A549 (cell line): Measurements from ENCODE around the gene AFG1L. TPM values are rescaled to one million over a fixed set of nuclear protein-coding genes. Genes with fewer than 3 reads are reported as not detected.

Experiments
- ATAC-seq, 2 experiments: fragments of 200-7000 bp in 1 of 2; fragments of >200 bp in 1 of 2; cut with Nextera tagmentation in 1 of 2; cut with Tn5 transposase in 1 of 2; 3 replicates each; pipeline versions ENCODE4 v1.8.0 to v1.9.1; 2018 to 2020; ENCODE audit warnings: mild to moderate bottlenecking in 1 of 2, moderate library complexity in 1 of 2
- CTCF ChIA-PET: fragments of 300-600 bp; sonication (Branson Sonifier 250); formaldehyde crosslinking; extraction: SDS; loops from one replicate; lab custom pipeline; 2021; ENCODE audit warnings: antibody characterized with exemption, inconsistent platforms; lab: Yijun Ruan, JAX
- POLR2A ChIA-PET: fragments of 350-600 bp; formaldehyde crosslinking; extraction: SDS; loops from one replicate; lab custom pipeline; 2021; ENCODE audit warnings: antibody characterized with exemption, inconsistent platforms; lab: Yijun Ruan, JAX
- DNase-seq, 2 experiments: peaks; one replicate each; pipeline versions ENCODE4 v3.0.0 to v3.0.0-alpha.2; 2011 to 2016; ENCODE audit warnings: low read depth in 1 of 2, low spot score in 1 of 2
- FAIRE-seq: peaks from 2 replicates; lab custom pipeline; 2011; peaks lifted over from hg19 to GRCh38; lab: Jason Lieb, UNC
- H3K27ac ChIP-seq, 2 experiments: fragments of >200 bp; sonication (Bioruptor Twin); formaldehyde crosslinking; 3 replicates each; pipeline ENCODE4 v1.5.1; 2016 to 2017
- H3K4me1 ChIP-seq: fragments of >200 bp; sonication (Bioruptor Twin); formaldehyde crosslinking; 3 replicates; pipeline ENCODE4 v1.6.1; 2016
- H3K4me2 ChIP-seq: fragments of >200 bp; sonication (Bioruptor Twin); formaldehyde crosslinking; 3 replicates; pipeline ENCODE4 v1.6.1; 2016
- H3K4me3 ChIP-seq: fragments of >200 bp; sonication (Bioruptor Twin); formaldehyde crosslinking; 3 replicates; pipeline ENCODE4 v1.5.1; 2016
- H3K9me3 ChIP-seq: fragments of >200 bp; sonication (Bioruptor Twin); formaldehyde crosslinking; 3 replicates; pipeline ENCODE4 v1.6.1; 2016
- CHD4 ChIP-seq: fragments of 200-600 bp; sonication (generic); IDR thresholded peaks from 2 replicates; pipeline ENCODE4 v1.6.1; 2016; ENCODE audit warnings: antibody characterized with exemption, mild to moderate bottlenecking, borderline replicate concordance
- EHF ChIP-seq: fragments of 250-450 bp; sonication (Bioruptor Pico); IDR thresholded peaks from 2 replicates; pipeline ENCODE4 v1.5.0; 2020; ENCODE audit warnings: mild to moderate bottlenecking
- ELK1 ChIP-seq: fragments of 150-350 bp; IDR thresholded peaks from 2 replicates; pipeline ENCODE4 v1.6.1; 2014; ENCODE audit warnings: low read depth, mild to moderate bottlenecking, low read length
- EP300 ChIP-seq, 2 experiments: fragments of >200 bp; sonication (Bioruptor Twin); formaldehyde crosslinking; IDR thresholded peaks; 2 replicates in 1 of 2; 3 replicates in 1 of 2; pipeline ENCODE4 v1.6.1; 2016 to 2017
- FOXS1 ChIP-seq: fragments of 250-450 bp; sonication (Bioruptor Pico); IDR thresholded peaks from 2 replicates; pipeline ENCODE4 v1.5.0; 2020; ENCODE audit warnings: mild to moderate bottlenecking, moderate library complexity
- GATA3 ChIP-seq: IDR thresholded peaks from 2 replicates; pipeline ENCODE4 v1.6.1; 2012; ENCODE audit warnings: borderline replicate concordance
- JUN ChIP-seq, 2 experiments: fragments of >200 bp; sonication (Bioruptor Twin); formaldehyde crosslinking; IDR thresholded peaks; 2 replicates in 1 of 2; 3 replicates in 1 of 2; pipeline ENCODE4 v1.6.1; 2016 to 2017
- KDM5A ChIP-seq: fragments of 200-600 bp; sonication (generic); IDR thresholded peaks from 2 replicates; pipeline ENCODE4 v1.6.1; 2016; ENCODE audit warnings: antibody characterized with exemption, mild to moderate bottlenecking
- MAFK ChIP-seq: fragments of 450-650 bp; IDR thresholded peaks from 2 replicates; pipeline ENCODE4 v1.6.1; 2014; ENCODE audit not compliant: partially characterized antibody
- NFE2L2 ChIP-seq: fragments of 150-350 bp; conservative IDR thresholded peaks from 2 replicates; pipeline ENCODE4 v1.6.1; 2014; ENCODE audit warnings: low read length
- RARB ChIP-seq: fragments of 250-450 bp; sonication (Bioruptor Pico); IDR thresholded peaks from 2 replicates; pipeline ENCODE4 v1.8.0; 2021; ENCODE audit warnings: mild to moderate bottlenecking, moderate library complexity
- REST ChIP-seq: fragments of 200-600 bp; sonication (generic); IDR thresholded peaks from 2 replicates; pipeline ENCODE4 v1.6.1; 2016; ENCODE audit warnings: antibody characterized with exemption, mild to moderate bottlenecking, moderate library complexity
- RNF2 ChIP-seq: fragments of 200-600 bp; sonication (generic); IDR thresholded peaks from 2 replicates; pipeline ENCODE4 v1.6.1; 2016; ENCODE audit warnings: low read depth, mild to moderate bottlenecking, antibody characterized with exemption, moderate library complexity, borderline replicate concordance
- SREBF2 ChIP-seq: fragments of 450-650 bp; IDR thresholded peaks from 2 replicates; pipeline ENCODE4 v1.6.1; 2014; ENCODE audit warnings: mild to moderate bottlenecking, moderate library complexity
- TFCP2L1 ChIP-seq: fragments of 250-450 bp; sonication (Bioruptor Pico); IDR thresholded peaks from 2 replicates; pipeline ENCODE4 v1.5.0; 2021; ENCODE audit warnings: mild to moderate bottlenecking
- ZC3H11A ChIP-seq: fragments of 450-650 bp; IDR thresholded peaks from 2 replicates; pipeline ENCODE4 v1.6.1; 2014; ENCODE audit warnings: antibody characterized with exemption, mild to moderate bottlenecking
- ZFP36 ChIP-seq: fragments of 450-650 bp; IDR thresholded peaks from 2 replicates; pipeline ENCODE4 v1.6.1; 2014; ENCODE audit warnings: borderline replicate concordance; ENCODE audit not compliant: partially characterized antibody
- ZSCAN20 ChIP-seq: fragments of 250-450 bp; sonication (Bioruptor Pico); IDR thresholded peaks from 2 replicates; pipeline ENCODE4 v1.8.0; 2022; ENCODE audit warnings: mild to moderate bottlenecking, moderate library complexity
- WGBS: methylation state at CpG from one replicate; pipeline ENCODE4 v1.1.6; 2017; ENCODE audit errors: missing lambda C conversion rate; 5-methylcytosine and 5-hydroxymethylcytosine counted together
- polyA plus RNA-seq, 4 experiments: library from polyadenylated mRNA; depleted of rRNA in 3 of 4; stranded (reverse); fragments of >200 nt; fragmentation: RNase III in 1 of 4; extraction: RNeasy Plus Mini Kit Qiagen cat#74134 plus additional on column Dnase treatment in 1 of 4; gene quantifications; 2 replicates in 3 of 4; 3 replicates in 1 of 4; pipeline ENCODE4 v1.2.3, GENCODE V29; 2011 to 2017
- TF ChIP-seq, protein P1 (sequence below): fragments of 250-450 bp; sonication (Bioruptor Pico); IDR thresholded peaks from 2 replicates; pipeline ENCODE4 v1.5.0; 2020; ENCODE audit warnings: low read depth, mild to moderate bottlenecking, moderate library complexity
- TF ChIP-seq, protein P2 (sequence below): IDR thresholded peaks from 2 replicates; pipeline ENCODE4 v1.6.1; 2012; ENCODE audit warnings: low read depth, borderline replicate concordance
- TF ChIP-seq, protein P3 (sequence below): fragments of 450-650 bp; IDR thresholded peaks from 2 replicates; pipeline ENCODE4 v1.6.1; 2014; ENCODE audit warnings: antibody characterized with exemption

Gene AFG1L
- polyA plus RNA-seq, 2 of the 4 experiments (the other 2 are of a cell fraction) = 1.3 to 2.3 TPM

DNA sequence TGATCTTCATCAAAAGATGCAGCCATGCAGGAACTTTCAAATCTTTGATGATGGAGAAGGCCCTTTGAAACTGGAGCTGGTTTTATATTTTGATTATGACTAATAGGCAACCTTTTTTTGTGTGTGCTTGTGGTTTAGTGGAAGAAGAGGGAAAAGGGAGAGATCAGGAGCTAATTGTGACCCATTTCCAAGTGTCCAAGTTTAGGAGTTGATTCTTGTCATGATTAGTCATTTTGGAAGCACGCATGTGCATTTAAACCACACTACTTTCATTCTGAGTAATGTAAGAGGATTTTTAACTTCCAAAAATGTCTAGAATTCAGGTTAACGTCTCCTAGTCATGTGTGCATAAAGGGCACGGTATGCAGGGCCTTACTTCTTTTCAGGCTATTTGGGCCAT is 269.3 kb downstream of the AFG1L start:
- 48% methylated on average over 3 of the region's 3 CpGs for WGBS
- ChIA-PET POLR2A (no interaction called here), CTCF (interaction anchor here (0.7 kb wide), 1 partner anchor 216 kb away, joined by 3 read pairs; no protein-coding TSS in a partner anchor)
- ATAC-seq (no peak), DNase-seq (no peak), FAIRE-seq (no peak)
- Histone ChIP-seq H3K27ac (no peak overlapping the region), H3K9me3 (no peaks in the 10 kb centered on the region), H3K4me2 (peak overlapping the region; percentile 48; the same call in 2 of the 3 replicates), H3K4me3 (no peak overlapping the region), H3K4me1 (peaks cover 35% of the 10 kb centered on the region; the same call in 2 of the 3 replicates)
- TF ChIP-seq, protein P1, sequence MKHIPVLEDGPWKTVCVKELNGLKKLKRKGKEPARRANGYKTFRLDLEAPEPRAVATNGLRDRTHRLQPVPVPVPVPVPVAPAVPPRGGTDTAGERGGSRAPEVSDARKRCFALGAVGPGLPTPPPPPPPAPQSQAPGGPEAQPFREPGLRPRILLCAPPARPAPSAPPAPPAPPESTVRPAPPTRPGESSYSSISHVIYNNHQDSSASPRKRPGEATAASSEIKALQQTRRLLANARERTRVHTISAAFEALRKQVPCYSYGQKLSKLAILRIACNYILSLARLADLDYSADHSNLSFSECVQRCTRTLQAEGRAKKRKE (CRISPR knock-in tag) = no peak
- no peak for TF ChIP-seq ZFP36
- no peak for TF ChIP-seq FOXS1 (CRISPR knock-in tag)
- TF ChIP-seq RNF2 = no peak
- no peak for TF ChIP-seq ZC3H11A
- TF ChIP-seq, protein P2, sequence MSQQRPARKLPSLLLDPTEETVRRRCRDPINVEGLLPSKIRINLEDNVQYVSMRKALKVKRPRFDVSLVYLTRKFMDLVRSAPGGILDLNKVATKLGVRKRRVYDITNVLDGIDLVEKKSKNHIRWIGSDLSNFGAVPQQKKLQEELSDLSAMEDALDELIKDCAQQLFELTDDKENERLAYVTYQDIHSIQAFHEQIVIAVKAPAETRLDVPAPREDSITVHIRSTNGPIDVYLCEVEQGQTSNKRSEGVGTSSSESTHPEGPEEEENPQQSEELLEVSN = no peak
- TF ChIP-seq EHF (CRISPR knock-in tag) = no peak
- TF ChIP-seq SREBF2 = no peak
- TF ChIP-seq MAFK = no peak
- no peak for TF ChIP-seq CHD4
- TF ChIP-seq EP300 (IDR thresholded peaks at IDR 0.05) = no peak
- TF ChIP-seq, protein P3, sequence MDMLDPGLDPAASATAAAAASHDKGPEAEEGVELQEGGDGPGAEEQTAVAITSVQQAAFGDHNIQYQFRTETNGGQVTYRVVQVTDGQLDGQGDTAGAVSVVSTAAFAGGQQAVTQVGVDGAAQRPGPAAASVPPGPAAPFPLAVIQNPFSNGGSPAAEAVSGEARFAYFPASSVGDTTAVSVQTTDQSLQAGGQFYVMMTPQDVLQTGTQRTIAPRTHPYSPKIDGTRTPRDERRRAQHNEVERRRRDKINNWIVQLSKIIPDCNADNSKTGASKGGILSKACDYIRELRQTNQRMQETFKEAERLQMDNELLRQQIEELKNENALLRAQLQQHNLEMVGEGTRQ = no peak
- no peak for TF ChIP-seq ELK1

DNA sequence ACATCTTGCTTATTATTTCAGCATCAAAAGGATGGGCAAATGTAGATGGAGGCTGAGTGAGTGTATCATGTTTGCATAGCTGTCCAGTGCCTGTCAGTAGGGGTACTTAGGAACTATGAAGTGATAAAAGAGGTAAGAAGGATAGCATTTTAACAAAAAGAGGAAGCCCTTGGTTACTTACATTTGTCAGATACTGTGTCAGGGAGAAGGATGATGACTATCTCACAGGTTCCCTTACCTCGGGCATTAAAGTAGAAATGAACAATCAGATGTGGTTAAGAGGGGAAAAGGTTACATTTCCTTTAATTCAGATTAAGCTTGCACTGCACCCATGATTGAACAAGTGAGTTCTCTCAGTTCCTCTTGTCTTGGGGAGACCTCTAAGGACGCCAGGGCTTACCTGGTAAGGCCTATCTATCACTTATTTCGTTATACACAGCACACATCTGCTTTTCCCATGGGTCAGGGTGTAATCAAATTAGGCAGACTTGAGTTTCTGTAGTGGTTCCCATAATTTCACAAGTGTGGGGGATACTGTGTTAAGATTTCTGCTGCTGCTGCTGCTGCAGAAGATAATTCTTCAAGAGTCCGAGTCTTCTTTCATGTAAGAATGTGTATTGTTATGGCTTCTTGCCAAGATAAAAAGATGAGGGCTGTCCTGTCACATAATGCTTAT is 270.4 kb downstream of the AFG1L start:
- ATAC-seq (no peak), FAIRE-seq (no peak), DNase-seq (no peak)
- ChIA-PET CTCF (no interaction called here), POLR2A (no interaction called here)
- WGBS = 73% methylated on average over 4 of the region's 4 CpGs
- peak overlapping the region in 1 of 2 experiments; percentile 39; a peak in 2 of 6 replicates for H3K27ac ChIP-seq
- H3K9me3 ChIP-seq = no peaks in the 10 kb centered on the region
- H3K4me1 ChIP-seq = peaks cover 35% of the 10 kb centered on the region; the same call in 2 of the 3 replicates
- no peak overlapping the region for H3K4me3 ChIP-seq
- TF ChIP-seq KDM5A (no peak), RARB (CRISPR knock-in tag) (no peak), TFCP2L1 (no peak), JUN (IDR thresholded peaks at IDR 0.05) (no peak), NFE2L2 (no peak), ZSCAN20 (CRISPR knock-in tag) (no peak), REST (no peak), GATA3 (no peak)
- peak overlapping the region; percentile 19; the same call in 1 of the 3 replicates for H3K4me2 ChIP-seq
